HepG2 (cell line): ENCODE results near the gene TAS1R3. TPM values are rescaled to one million over a fixed set of nuclear protein-coding genes. Genes with fewer than 3 reads are reported as not detected.

ENCODE experiments used
- CEBPZ ChIP-seq: IDR thresholded peaks from 2 replicates; pipeline ENCODE4 v1.6.1; 2012; ENCODE audit warnings: low read length, improper control_type of control experiment
- CENPBD1 ChIP-seq: sonication (generic); formaldehyde crosslinking; IDR thresholded peaks from 2 replicates; pipeline ENCODE4 v1.8.0; 2022; ENCODE audit warnings: missing genetic modification reagents, low read depth, mild to moderate bottlenecking, borderline replicate concordance
- CENPX ChIP-seq: sonication (generic); formaldehyde crosslinking; IDR thresholded peaks from 2 replicates; pipeline ENCODE4 v1.9.0; 2021; ENCODE audit warnings: mild to moderate bottlenecking, missing genetic modification reagents, moderate library complexity
- E2F1 ChIP-seq: sonication (generic); formaldehyde crosslinking; IDR thresholded peaks from 2 replicates; pipeline ENCODE4 v1.5.0; 2020; ENCODE audit warnings: missing genetic modification reagents
- ETS1 ChIP-seq: sonication (generic); formaldehyde crosslinking; IDR thresholded peaks from 2 replicates; pipeline ENCODE4 v1.4.0; 2020; ENCODE audit warnings: missing genetic modification reagents
- GMEB2 ChIP-seq: IDR thresholded peaks from 2 replicates; pipeline ENCODE4 v1.6.1; 2016; ENCODE audit warnings: missing biosample characterization, missing genetic modification reagents, low read depth
- HOXA5 ChIP-seq: sonication (generic); formaldehyde crosslinking; IDR thresholded peaks from 2 replicates; pipeline ENCODE4 v1.4.0; 2020; ENCODE audit warnings: missing genetic modification reagents
- MBD4 ChIP-seq: IDR thresholded peaks from 2 replicates; pipeline ENCODE4 v1.6.1; 2012; ENCODE audit warnings: low read length, inconsistent platforms, borderline replicate concordance
- ZMAT3 ChIP-seq: sonication (generic); formaldehyde crosslinking; conservative IDR thresholded peaks from 2 replicates; pipeline ENCODE4 v1.7.0; 2021; ENCODE audit warnings: missing genetic modification reagents
- ZNF337 ChIP-seq: sonication (generic); formaldehyde crosslinking; IDR thresholded peaks from 2 replicates; pipeline ENCODE4 v1.5.1; 2020; ENCODE audit warnings: missing genetic modification reagents, low read depth, mild to moderate bottlenecking, borderline replicate concordance
- ZNF367 ChIP-seq: sonication (generic); formaldehyde crosslinking; IDR thresholded peaks from 2 replicates; pipeline ENCODE4 v1.4.0; 2020; ENCODE audit warnings: missing genetic modification reagents, borderline replicate concordance
- ZNF44 ChIP-seq: sonication (generic); formaldehyde crosslinking; IDR thresholded peaks from 2 replicates; pipeline ENCODE4 v1.5.1; 2020; ENCODE audit warnings: mild to moderate bottlenecking, missing genetic modification reagents
- ZNF687 ChIP-seq: sonication (generic); formaldehyde crosslinking; IDR thresholded peaks from 2 replicates; pipeline ENCODE4 v1.5.1; 2020; ENCODE audit warnings: mild to moderate bottlenecking, missing genetic modification reagents, moderate library complexity
- polyA plus RNA-seq, 8 experiments: library from polyadenylated mRNA; depleted of rRNA in 3 of 8; stranded (reverse) in 7 of 8; unstranded in 1 of 8; fragments of >200 nt; fragmentation: Illumina TruSeq in 4 of 8; extraction: Trizol in 4 of 8; gene quantifications; 2 replicates each; pipeline versions ENCODE4 v1.2.1 to v1.2.3, GENCODE V29; 2011 to 2016; ENCODE audit warnings: low read depth in 4 of 8, missing spikeins in 1 of 8, mixed read lengths in 1 of 8; ENCODE audit not compliant: insufficient read depth in 1 of 8
- total RNA-seq, 5 experiments: library from RNA; depleted of rRNA; stranded (reverse); fragments of >200 nt; fragmentation: Illumina TruSeq; extraction: Trizol; gene quantifications; 2 replicates each; pipeline ENCODE4 v1.2.3, GENCODE V29; 2016; ENCODE audit warnings: low read depth in 1 of 5

Gene TAS1R3
- total and polyA plus RNA-seq, 2 of the 13 experiments (the other 11 are each of a cell fraction or from before 2014, with no cell fraction given): 0.13 to 0.15 TPM

GRCh38 chr1:1307923-1308755, 22.9 kb upstream of the TAS1R3 start, which contains the start of the genes ACAP3 and PUSL1 (continued):
- TF ChIP-seq CEBPZ (no peak), ZNF367 (CRISPR knock-in tag) (no peak), ZNF44 (CRISPR knock-in tag) (no peak), ZNF337 (CRISPR knock-in tag) (no peak), GMEB2 (CRISPR knock-in tag) (no peak), ETS1 (CRISPR knock-in tag) (0 out of 2 replicates have a peak, but pooled peaks have one; percentile 63), MBD4 (no peak), ZMAT3 (CRISPR knock-in tag) (0 out of 2 replicates have a peak, but pooled peaks have one; percentile 37), HOXA5 (CRISPR knock-in tag) (no peak), ZNF687 (CRISPR knock-in tag) (peak; percentile 72), CENPX (no peak), E2F1 (CRISPR knock-in tag) (peak; percentile 68), CENPBD1 (no peak)
